Liver (tissue), 9 donors: ENCODE results near the gene ADCY9. TPM values are rescaled to one million over a fixed set of nuclear protein-coding genes. Genes with fewer than 3 reads are reported as not detected.

Experiments used
- DNase-seq: peaks from one replicate; pipeline ENCODE4 v3.0.0-alpha.2; 2017; ENCODE audit warnings: low spot score
- H3K27ac ChIP-seq, 2 donors: one replicate each; pipeline ENCODE4 v1.7.0; 2013; ENCODE audit warnings: inconsistent platforms in 2 of 2, low read length in 2 of 2, control low read depth in 1 of 2, low read depth in 1 of 2, mild to moderate bottlenecking in 1 of 2
- H3K27me3 ChIP-seq, 4 donors: one replicate each; pipeline versions ENCODE4 v1.6.1 to v1.7.0; 2013; ENCODE audit warnings: low read length in 3 of 4, inconsistent platforms in 1 of 4, mild to moderate bottlenecking in 1 of 4, moderate library complexity in 1 of 4; ENCODE audit not compliant: control insufficient read depth in 4 of 4, insufficient read depth in 4 of 4
- H3K36me3 ChIP-seq, 4 donors: one replicate each; pipeline versions ENCODE4 v1.6.1 to v1.7.0; 2013; ENCODE audit warnings: low read length in 3 of 4, mild to moderate bottlenecking in 3 of 4, low read depth in 1 of 4, moderate library complexity in 1 of 4; ENCODE audit not compliant: control insufficient read depth in 4 of 4, insufficient read depth in 3 of 4
- H3K4me1 ChIP-seq, 4 donors: one replicate each; pipeline versions ENCODE4 v1.6.1 to v1.7.0; 2013; ENCODE audit warnings: low read length in 3 of 4, mild to moderate bottlenecking in 3 of 4, moderate library complexity in 1 of 4; ENCODE audit not compliant: control insufficient read depth in 4 of 4, insufficient read depth in 4 of 4
- H3K4me3 ChIP-seq, 3 donors: one replicate each; pipeline versions ENCODE4 v1.6.1 to v1.7.0; 2013; ENCODE audit warnings: low read length in 3 of 3, control low read depth in 1 of 3, low read depth in 1 of 3, mild to moderate bottlenecking in 1 of 3
- H3K9ac ChIP-seq, 2 donors: one replicate each; pipeline ENCODE4 v1.7.0; 2013; ENCODE audit warnings: low read length in 2 of 2, mild to moderate bottlenecking in 2 of 2, moderate library complexity in 2 of 2, control low read depth in 1 of 2, low read depth in 1 of 2
- H3K9me3 ChIP-seq, 4 donors: one replicate each; pipeline versions ENCODE4 v1.6.1 to v1.7.0; 2013; ENCODE audit warnings: low read length in 3 of 4; ENCODE audit not compliant: control insufficient read depth in 4 of 4
- ATF3 ChIP-seq: IDR thresholded peaks from 2 replicates; pipeline ENCODE4 v1.6.1; 2016; ENCODE audit warnings: antibody characterized with exemption
- CTCF ChIP-seq: fragments of 150-350 bp; IDR thresholded peaks from 2 replicates; pipeline ENCODE4 v1.5.1; 2017; ENCODE audit warnings: improper control_type of control experiment, low read depth, low read length; ENCODE audit not compliant: missing input control
- EGR1 ChIP-seq, 2 donors: IDR thresholded peaks; 2 replicates each; pipeline ENCODE4 v1.6.1; 2016 to 2018; ENCODE audit warnings: antibody characterized with exemption in 2 of 2, low read depth in 2 of 2
- FOXA1 ChIP-seq: IDR thresholded peaks from 2 replicates; pipeline ENCODE4 v1.6.1; 2016; ENCODE audit warnings: antibody characterized with exemption
- FOXA2 ChIP-seq: IDR thresholded peaks from 2 replicates; pipeline ENCODE4 v1.6.1; 2016; ENCODE audit warnings: antibody characterized with exemption
- GABPA ChIP-seq, 2 donors: IDR thresholded peaks in 1 of 2; conservative IDR thresholded peaks in 1 of 2; 2 replicates each; pipeline ENCODE4 v1.6.1; 2016; ENCODE audit warnings: antibody characterized with exemption in 2 of 2, mild to moderate bottlenecking in 1 of 2, moderate library complexity in 1 of 2
- HNF4A ChIP-seq, 2 donors: conservative IDR thresholded peaks; 2 replicates each; pipeline ENCODE4 v1.6.1; 2016; ENCODE audit warnings: antibody characterized with exemption in 2 of 2, mild to moderate bottlenecking in 2 of 2
- HNF4G ChIP-seq: IDR thresholded peaks from 2 replicates; pipeline ENCODE4 v1.6.1; 2016; ENCODE audit warnings: antibody characterized with exemption
- MAX ChIP-seq: IDR thresholded peaks from 2 replicates; pipeline ENCODE4 v1.6.1; 2016; ENCODE audit warnings: antibody characterized with exemption
- NR2F2 ChIP-seq: IDR thresholded peaks from 2 replicates; pipeline ENCODE4 v1.6.1; 2016; ENCODE audit warnings: antibody characterized with exemption
- RAD21 ChIP-seq, 2 donors: IDR thresholded peaks; 2 replicates each; pipeline ENCODE4 v1.6.1; 2016; ENCODE audit warnings: antibody characterized with exemption in 2 of 2, mild to moderate bottlenecking in 2 of 2
- REST ChIP-seq: IDR thresholded peaks from 2 replicates; pipeline ENCODE4 v1.6.1; 2016; ENCODE audit warnings: antibody characterized with exemption, mild to moderate bottlenecking
- RXRA ChIP-seq, 2 donors: IDR thresholded peaks; 2 replicates each; pipeline ENCODE4 v1.6.1; 2017 to 2018; ENCODE audit warnings: antibody characterized with exemption in 2 of 2, mild to moderate bottlenecking in 1 of 2
- SP1 ChIP-seq: IDR thresholded peaks from 2 replicates; pipeline ENCODE4 v1.6.1; 2018; ENCODE audit warnings: antibody characterized with exemption, mild to moderate bottlenecking
- TAF1 ChIP-seq: conservative IDR thresholded peaks from 2 replicates; pipeline ENCODE4 v1.6.1; 2016; ENCODE audit warnings: antibody characterized with exemption, mild to moderate bottlenecking
- YY1 ChIP-seq: IDR thresholded peaks from 2 replicates; pipeline ENCODE4 v1.6.1; 2016; ENCODE audit warnings: antibody characterized with exemption, mild to moderate bottlenecking
- ZBTB33 ChIP-seq: IDR thresholded peaks from 2 replicates; pipeline ENCODE4 v1.6.1; 2016; ENCODE audit warnings: antibody characterized with exemption
- WGBS: extraction: QIAGEN DNeasy Blood & Tissue Kit; methylation state at CpG from one replicate; pipeline ENCODE4 v1.1.7; 2013; 5-methylcytosine and 5-hydroxymethylcytosine counted together
- polyA plus RNA-seq, 2 donors: library from polyadenylated mRNA; stranded (reverse) in 1 of 2; unstranded in 1 of 2; fragments of 200-250 nt in 1 of 2; fragments of >200 nt in 1 of 2; fragmentation: Nextera tagmentation in 1 of 2; extraction: Ambion mirVana in 1 of 2; gene quantifications; one replicate each; pipeline versions ENCODE4 v1.2.1 to v1.2.3, GENCODE V29; 2013 to 2015
- total RNA-seq, 2 donors: library from RNA; depleted of rRNA; stranded (reverse); fragments of >200 nt; gene quantifications; one replicate each; pipeline ENCODE4 v1.2.3, GENCODE V29; 2014
- donor health status: healthy.
- donor health status: healthy.
- donor health status: healthy.
- donor health status: healthy.
- donor health status: healthy.

ADCY9 gene
- total and polyA plus RNA-seq, 4 donors, result 3.6 to 25.1 (median 11.0) TPM

- 98% methylated on average over 24 of the region's 24 CpGs for WGBS
- Histone ChIP-seq H3K27me3 (no peaks in the 10 kb centered on the region), H3K9ac (no peak overlapping the region), H3K36me3 (peaks cover 2 to 16% (median 5%) of the 10 kb centered on the region in 4 donors), H3K4me1 (peaks cover 0 to 2% (median 0%) of the 10 kb centered on the region in 4 donors), H3K27ac (no peak overlapping the region), H3K4me3 (no peak overlapping the region), H3K9me3 (no peaks in the 10 kb centered on the region)
- no peak for TF ChIP-seq FOXA2
- no peak for TF ChIP-seq RXRA (IDR thresholded peaks at IDR 0.05)
- no peak for TF ChIP-seq CTCF
- no peak for TF ChIP-seq MAX
- no peak for TF ChIP-seq HNF4G
- TF ChIP-seq YY1, result no peak
- TF ChIP-seq NR2F2, result no peak
- TF ChIP-seq RAD21 (IDR thresholded peaks at IDR 0.05), result no peak
- TF ChIP-seq HNF4A (conservative IDR thresholded peaks at IDR 0.05), result no peak
- TF ChIP-seq REST, result no peak
- TF ChIP-seq GABPA (IDR thresholded peaks at IDR 0.05 in 1 of 2, conservative IDR thresholded peaks at IDR 0.05 in 1 of 2), result no peak
- TF ChIP-seq EGR1 (IDR thresholded peaks at IDR 0.05; ENCODE audit: low read depth in 2 of 2), result no peak
- no peak for TF ChIP-seq SP1
- TF ChIP-seq TAF1, result no peak
- TF ChIP-seq ZBTB33, result no peak
- no peak for TF ChIP-seq FOXA1
- no peak for TF ChIP-seq ATF3
- DNase-seq, result no peak
Measured at GRCh38 chr16:3966681-3967080, 149.6 kb downstream of the ADCY9 start.
